ENCODE results near the gene CHTF8. TPM values are rescaled to one million over a fixed set of nuclear protein-coding genes. Genes with fewer than 3 reads are reported as not detected.

The CHTF8 gene
- total RNA-seq, 1 donor from 2014 or later: 47.4 TPM

DNA sequence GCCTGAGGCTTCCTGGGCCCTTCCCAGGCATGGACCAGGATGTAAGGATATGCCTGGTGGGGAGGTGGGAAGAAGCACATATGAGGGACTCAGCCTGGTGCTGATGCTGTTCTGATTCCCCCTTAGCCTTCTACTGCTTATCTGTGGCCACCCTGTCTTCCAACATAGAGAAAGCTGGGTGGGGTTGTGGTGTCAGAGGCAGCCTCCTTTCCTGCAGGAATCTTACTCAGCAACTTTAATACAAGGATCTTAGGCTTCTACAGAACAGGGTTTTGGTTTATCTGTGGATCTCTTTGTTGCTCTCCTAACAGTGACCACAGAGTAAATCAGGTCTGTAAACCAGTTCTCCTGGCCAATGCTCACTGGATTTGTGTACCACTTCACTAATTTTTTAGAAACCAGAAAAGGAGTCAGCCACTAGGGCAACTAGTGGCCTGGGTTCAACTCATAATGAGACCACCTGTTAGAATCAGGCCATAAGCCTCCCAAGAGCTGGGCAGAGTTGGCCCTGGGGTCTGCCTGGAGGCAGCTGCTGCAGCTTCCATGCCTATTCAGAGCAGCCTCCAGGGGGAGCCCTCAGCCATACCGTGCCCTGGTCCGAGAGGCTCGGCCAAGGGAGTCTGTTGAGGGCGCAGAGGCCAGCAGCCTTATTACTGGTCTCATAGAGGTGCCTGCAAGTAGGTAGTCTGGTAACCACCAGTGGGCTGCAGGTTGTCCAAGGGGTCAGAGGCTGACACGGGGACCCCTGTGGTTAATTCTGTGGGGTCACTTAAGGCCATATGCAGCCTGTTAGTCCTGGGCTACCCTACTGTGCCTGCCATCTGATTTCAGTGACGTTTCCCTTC is 19.9 kb downstream of the CHTF8 start:
- no peak overlapping the region for H3K4me3 ChIP-seq (ENCODE audit: low read depth, low read length)
- no peak for DNase-seq (ENCODE audit: low read depth)
- TF ChIP-seq, protein P1, sequence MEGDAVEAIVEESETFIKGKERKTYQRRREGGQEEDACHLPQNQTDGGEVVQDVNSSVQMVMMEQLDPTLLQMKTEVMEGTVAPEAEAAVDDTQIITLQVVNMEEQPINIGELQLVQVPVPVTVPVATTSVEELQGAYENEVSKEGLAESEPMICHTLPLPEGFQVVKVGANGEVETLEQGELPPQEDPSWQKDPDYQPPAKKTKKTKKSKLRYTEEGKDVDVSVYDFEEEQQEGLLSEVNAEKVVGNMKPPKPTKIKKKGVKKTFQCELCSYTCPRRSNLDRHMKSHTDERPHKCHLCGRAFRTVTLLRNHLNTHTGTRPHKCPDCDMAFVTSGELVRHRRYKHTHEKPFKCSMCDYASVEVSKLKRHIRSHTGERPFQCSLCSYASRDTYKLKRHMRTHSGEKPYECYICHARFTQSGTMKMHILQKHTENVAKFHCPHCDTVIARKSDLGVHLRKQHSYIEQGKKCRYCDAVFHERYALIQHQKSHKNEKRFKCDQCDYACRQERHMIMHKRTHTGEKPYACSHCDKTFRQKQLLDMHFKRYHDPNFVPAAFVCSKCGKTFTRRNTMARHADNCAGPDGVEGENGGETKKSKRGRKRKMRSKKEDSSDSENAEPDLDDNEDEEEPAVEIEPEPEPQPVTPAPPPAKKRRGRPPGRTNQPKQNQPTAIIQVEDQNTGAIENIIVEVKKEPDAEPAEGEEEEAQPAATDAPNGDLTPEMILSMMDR (conservative IDR thresholded peaks at IDR 0.05; ENCODE audit: low read depth, low read length): peak; percentile 86

DNA sequence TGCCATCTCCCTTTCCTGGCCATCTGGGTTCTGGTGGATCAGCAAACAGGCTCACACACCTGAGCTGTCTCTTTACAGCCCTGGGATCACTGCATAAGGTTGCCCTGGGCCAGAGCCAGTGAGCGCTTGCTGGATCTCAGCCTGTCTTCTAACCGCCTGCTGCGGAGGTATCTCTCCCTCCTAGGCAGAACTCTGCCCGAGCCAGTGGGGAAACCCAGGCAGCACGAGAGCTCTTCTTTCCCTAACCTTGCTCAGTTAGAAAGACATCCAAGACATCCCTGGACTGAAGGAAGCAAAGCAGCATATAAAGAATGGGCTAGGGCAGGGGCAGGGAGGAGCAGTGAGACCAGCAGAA is 20.5 kb downstream of the CHTF8 start:
- no peak for DNase-seq (ENCODE audit: low read depth)
- TF ChIP-seq, protein P1 (conservative IDR thresholded peaks at IDR 0.05; ENCODE audit: low read depth, low read length): no peak
- no peak overlapping the region for H3K4me3 ChIP-seq (ENCODE audit: low read depth, low read length)

DNA sequence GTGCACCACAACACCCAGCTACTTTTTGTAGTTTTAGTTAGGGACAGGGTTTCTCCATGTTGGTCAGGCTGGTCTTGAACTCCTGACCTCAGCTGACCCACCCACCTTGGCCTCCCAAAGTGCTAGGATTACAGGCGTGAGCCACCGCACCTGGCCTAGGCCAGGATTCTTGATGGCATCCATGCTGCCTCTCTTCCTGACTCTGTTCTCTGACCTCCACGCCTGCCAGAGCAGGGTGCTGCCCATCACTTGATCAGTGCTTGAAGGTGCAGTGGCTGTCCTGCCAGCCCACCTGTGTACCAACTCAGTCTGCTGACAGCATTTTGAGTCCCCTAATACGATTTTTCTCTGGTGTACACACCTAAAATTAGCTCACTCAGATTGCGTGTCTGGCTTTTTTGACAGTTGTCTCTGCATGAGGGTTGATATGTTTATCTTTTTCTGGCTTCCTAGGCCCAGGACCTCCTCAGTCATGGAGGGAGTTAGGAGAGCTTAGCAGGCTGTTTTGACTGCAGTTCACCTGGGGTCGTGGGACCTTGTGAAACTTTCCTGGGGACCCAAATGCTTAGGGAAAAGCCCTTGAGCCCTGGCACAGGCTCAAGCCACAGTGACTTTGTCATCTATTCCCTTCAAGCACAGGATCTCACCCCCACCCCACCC is 21.0 kb downstream of the CHTF8 start:
- TF ChIP-seq, protein P1 (conservative IDR thresholded peaks at IDR 0.05; ENCODE audit: low read depth, low read length): no peak
- H3K4me3 ChIP-seq (ENCODE audit: low read depth, low read length): no peak overlapping the region
- no peak for DNase-seq (ENCODE audit: low read depth)

GRCh38 chr16:69110406-69110805 is 22.0 kb downstream of the CHTF8 start:
- DNase-seq (ENCODE audit: low read depth): no peak
- TF ChIP-seq, protein P1 (conservative IDR thresholded peaks at IDR 0.05; ENCODE audit: low read depth, low read length): no peak
- no peak overlapping the region for H3K4me3 ChIP-seq (ENCODE audit: low read depth, low read length)

DNA sequence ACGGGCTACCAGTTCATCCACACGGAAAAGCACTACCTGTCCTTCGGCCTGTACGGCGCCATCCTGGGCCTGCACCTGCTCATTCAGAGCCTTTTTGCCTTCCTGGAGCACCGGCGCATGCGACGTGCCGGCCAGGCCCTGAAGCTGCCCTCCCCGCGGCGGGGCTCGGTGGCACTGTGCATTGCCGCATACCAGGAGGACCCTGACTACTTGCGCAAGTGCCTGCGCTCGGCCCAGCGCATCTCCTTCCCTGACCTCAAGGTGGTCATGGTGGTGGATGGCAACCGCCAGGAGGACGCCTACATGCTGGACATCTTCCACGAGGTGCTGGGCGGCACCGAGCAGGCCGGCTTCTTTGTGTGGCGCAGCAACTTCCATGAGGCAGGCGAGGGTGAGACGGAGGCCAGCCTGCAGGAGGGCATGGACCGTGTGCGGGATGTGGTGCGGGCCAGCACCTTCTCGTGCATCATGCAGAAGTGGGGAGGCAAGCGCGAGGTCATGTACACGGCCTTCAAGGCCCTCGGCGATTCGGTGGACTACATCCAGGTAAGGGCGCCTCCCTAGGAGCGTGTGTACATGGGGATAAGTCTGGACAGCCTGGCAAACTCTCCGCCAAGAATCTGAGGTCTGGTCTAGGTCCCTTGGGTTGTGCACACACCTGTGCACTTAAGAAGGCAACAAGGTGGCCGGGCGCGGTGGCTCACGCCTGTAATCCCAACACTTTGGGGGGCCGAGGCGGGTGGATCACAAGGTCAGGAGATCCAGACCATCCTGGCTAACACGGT is 22.7 kb downstream of the CHTF8 start:
- TF ChIP-seq, protein P1 (conservative IDR thresholded peaks at IDR 0.05; ENCODE audit: low read depth, low read length): no peak
- no peak overlapping the region for H3K4me3 ChIP-seq (ENCODE audit: low read depth, low read length)
- no peak for DNase-seq (ENCODE audit: low read depth)

- DNase-seq (ENCODE audit: low read depth): no peak
- TF ChIP-seq, protein P1 (conservative IDR thresholded peaks at IDR 0.05; ENCODE audit: low read depth, low read length): no peak
- no peak overlapping the region for H3K4me3 ChIP-seq (ENCODE audit: low read depth, low read length)
Observed at GRCh38 chr16:69108905-69109252, 23.5 kb downstream of the CHTF8 start.

All from epithelial cell of proximal tubule (primary cell).